Panc1 (cell line): ENCODE measurements around the gene SIRPG.

Source experiments
- POLR2AphosphoS5 ChIP-seq: IDR thresholded peaks from 2 replicates; pipeline ENCODE4 v1.6.1; 2012; ENCODE audit warnings: mild to moderate bottlenecking, low read depth, low read length, moderate library complexity
- TF ChIP-seq, protein P1 (sequence below): fragments of 450-650 bp; IDR thresholded peaks from 2 replicates; pipeline ENCODE4 v1.5.1; 2017; ENCODE audit warnings: mild to moderate bottlenecking

DNA sequence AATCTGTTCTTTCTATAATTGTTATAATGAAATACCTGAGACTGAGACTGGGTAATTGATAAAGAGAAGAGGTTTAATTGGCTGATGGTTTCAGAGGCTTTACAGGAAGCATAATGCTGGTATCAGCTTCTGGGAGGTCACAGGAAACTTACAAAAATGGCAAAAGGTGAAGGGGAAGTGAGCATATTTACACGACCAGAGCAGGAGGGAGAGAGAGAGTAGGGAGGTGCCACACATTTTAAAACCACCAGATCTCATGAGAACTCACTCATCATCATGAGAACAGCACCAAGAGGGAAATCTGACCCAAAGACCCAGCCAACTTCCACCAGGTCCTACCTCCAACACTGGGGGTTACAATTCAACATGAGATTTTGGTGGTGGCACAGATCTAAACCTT lies 35.1 kb downstream of the SIRPG start:
- TF ChIP-seq, protein P1, sequence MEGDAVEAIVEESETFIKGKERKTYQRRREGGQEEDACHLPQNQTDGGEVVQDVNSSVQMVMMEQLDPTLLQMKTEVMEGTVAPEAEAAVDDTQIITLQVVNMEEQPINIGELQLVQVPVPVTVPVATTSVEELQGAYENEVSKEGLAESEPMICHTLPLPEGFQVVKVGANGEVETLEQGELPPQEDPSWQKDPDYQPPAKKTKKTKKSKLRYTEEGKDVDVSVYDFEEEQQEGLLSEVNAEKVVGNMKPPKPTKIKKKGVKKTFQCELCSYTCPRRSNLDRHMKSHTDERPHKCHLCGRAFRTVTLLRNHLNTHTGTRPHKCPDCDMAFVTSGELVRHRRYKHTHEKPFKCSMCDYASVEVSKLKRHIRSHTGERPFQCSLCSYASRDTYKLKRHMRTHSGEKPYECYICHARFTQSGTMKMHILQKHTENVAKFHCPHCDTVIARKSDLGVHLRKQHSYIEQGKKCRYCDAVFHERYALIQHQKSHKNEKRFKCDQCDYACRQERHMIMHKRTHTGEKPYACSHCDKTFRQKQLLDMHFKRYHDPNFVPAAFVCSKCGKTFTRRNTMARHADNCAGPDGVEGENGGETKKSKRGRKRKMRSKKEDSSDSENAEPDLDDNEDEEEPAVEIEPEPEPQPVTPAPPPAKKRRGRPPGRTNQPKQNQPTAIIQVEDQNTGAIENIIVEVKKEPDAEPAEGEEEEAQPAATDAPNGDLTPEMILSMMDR = no peak
- TF ChIP-seq POLR2AphosphoS5 = no peak
